HG03558 (cell line): ENCODE data around the gene CPN2.

ENCODE experiments used
- ATAC-seq: cut with Tn5 transposase; IDR thresholded peaks from one replicate; pipeline ENCODE4 v1.9.1; 2021; ENCODE audit warnings: moderate number of reproducible peaks; ENCODE audit not compliant: unreplicated experiment; ENCODE audit errors: extremely low read depth

The CPN2 gene

GRCh38 chr3:194301730-194302129 lies 49.4 kb downstream of the CPN2 start:
- ATAC-seq: no peak

- no peak for ATAC-seq
Measured at GRCh38 chr3:194300936-194301335, 50.2 kb downstream of the CPN2 start.

GRCh38 chr3:194300382-194300758 lies 50.8 kb downstream of the CPN2 start:
- ATAC-seq: no peak

- ATAC-seq: no peak
Measured at GRCh38 chr3:194298331-194299227, 52.5 kb downstream of the CPN2 start.

- no peak for ATAC-seq
Measured at GRCh38 chr3:194296454-194297263, 54.5 kb downstream of the CPN2 start.

- no peak for ATAC-seq
Measured at GRCh38 chr3:194294895-194295214, 56.3 kb downstream of the CPN2 start.

- ATAC-seq: no peak
Measured at GRCh38 chr3:194294199-194294894, 56.8 kb downstream of the CPN2 start.

- ATAC-seq: no peak
Measured at GRCh38 chr3:194293546-194294198, 57.5 kb downstream of the CPN2 start.

GRCh38 chr3:194292331-194292730 lies 58.8 kb downstream of the CPN2 start:
- no peak for ATAC-seq
